HG03025 (cell line): ENCODE measurements around the gene XXYLT1.

Experiments
- ATAC-seq: cut with Tn5 transposase; IDR thresholded peaks from one replicate; pipeline ENCODE4 v1.9.1; 2021; ENCODE audit warnings: mild to moderate bottlenecking, moderate library complexity; ENCODE audit not compliant: unreplicated experiment, low FRiP score

The XXYLT1 gene

DNA sequence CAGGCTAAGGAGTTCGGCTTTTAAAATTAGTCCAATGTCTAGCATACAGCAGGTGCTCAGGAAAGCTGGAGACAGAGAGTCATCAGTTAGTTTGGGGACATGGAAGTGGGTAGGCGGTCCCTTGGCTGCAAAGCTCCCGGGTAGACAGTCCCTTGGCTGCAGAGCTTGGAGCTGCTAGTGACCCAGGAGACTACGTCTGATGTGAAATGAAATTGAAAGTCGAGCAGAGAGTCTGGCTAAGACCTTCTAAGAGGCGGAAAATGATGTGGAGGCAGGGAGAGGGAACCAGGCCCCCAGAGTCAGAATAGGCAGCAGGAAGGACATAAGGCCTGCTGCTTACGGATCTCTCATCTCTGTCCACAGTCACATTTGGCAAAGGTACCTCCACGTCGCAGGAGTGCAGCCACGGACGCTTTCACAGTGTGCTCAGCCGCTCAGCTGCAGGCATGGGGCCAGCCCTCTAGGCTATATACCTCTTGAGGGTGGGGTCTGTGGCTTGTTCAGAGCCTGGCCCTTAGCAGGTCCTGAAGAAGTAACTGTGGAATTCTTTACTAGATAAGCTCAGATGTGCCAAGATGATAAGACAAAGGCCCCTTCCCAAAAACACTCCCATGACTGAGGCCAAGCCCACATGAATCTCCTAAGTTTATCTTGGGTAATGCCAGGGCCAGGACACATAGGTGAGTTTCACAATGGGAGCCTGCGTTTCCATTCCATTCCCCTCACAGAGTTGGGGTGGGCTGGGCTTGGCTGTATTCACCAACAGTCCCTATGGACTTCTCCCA, 131.7 kb downstream of the XXYLT1 start:
- ATAC-seq: no peak

DNA sequence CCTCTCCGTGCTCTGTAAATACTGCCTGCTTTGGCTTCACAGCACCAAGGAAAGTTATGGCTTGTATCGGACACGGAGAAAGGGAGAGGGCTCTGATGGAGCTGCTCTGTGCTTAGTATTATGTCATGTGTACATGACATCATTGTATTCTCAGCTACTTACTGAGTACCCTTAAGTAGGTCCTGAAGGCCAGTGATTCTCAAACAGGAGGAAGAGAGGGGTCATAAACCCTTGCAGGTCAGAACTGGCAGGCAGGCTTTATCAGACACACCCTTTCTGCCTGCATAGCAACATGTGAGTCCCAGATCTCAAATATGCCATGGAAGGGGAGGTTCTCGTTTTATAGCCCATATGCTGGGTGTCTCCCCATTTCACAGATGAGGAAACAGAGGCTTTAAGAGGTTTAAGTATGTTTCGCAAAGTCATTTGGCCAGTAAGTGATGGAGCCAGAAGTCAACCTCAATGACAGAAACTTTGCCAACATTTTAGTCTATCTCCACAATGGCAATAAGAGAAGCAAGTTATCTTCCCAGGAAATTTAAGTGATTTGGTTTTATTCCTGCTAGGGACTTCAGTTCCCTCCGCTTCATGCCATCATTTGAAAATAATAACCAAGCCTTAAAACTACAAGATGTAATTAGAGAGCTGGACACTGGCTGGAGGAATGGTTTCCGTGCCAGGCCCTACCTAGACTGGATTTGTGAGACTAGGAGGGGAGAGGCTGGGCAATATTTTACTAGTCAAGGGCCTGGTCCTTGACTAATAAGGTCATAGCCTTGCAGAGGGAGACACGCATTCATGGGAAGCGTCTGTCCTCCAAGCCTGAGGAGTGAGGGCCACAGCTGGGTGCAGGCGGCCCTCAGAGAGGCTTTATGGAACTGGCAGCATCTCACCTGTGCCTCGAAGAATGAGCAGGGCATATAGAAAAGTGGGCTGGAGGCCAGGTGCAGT, 133.0 kb downstream of the XXYLT1 start:
- no peak for ATAC-seq

DNA sequence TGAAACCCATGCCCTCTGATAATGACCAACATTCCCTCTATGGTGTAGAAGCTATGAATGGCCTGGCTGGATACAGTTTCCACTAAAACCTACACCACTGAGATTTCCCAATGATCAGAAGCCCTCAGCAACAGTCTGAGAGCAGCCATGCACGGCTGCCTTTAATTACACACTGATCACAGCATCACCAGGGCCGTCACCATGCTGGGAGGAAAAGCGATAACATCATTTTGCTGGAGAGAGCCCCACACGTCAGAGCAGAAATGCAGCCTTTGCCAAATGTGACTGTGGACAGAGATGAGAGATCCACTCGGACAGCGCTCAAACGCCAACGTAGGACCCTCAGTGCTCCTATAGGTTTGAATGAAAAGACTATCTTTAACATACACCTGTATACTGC, 135.0 kb downstream of the XXYLT1 start:
- no peak for ATAC-seq

DNA sequence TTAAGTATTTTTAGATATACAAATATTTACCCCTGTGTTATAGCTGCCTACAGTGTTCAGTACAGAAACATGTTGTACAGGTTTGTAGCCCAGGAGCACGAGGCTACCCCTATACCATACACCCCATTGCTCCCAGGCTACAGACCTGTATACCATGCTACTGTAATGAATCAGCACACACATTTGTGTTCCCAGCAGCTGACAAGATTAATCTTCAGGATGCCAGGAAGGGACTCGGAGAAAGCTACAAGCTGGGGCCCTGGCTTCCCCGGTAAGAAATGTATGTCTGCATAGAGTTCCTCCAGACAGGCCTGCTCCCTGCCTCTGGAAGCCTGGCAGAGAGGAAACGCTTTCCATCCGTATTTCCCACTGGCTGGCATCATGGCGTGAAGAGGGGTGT, 136.5 kb downstream of the XXYLT1 start:
- ATAC-seq: no peak

- ATAC-seq: no peak
Observed at GRCh38 chr3:195133462-195133861, 137.5 kb downstream of the XXYLT1 start.

GRCh38 chr3:195133013-195133412, 137.9 kb downstream of the XXYLT1 start:
- no peak for ATAC-seq

DNA sequence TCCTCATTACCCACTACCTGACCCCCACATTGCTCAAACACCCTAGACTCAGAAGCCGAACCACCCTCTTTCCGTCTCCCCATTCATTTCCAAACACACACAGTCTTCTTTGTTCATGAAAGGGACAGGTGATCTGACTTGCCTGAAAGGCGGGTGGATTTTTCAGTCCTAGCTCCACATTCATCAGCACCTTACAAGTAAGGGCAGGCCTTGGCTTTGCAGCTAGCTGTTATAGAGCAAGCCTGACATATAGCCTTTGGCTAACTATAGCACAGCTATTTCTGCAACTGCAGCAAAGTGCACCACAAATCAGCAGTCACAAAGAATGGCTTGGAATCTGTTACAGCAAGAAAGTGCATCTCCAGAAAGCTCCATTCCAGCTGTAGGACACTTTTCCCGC, 139.8 kb downstream of the XXYLT1 start:
- no peak for ATAC-seq

- peak; percentile 80 for ATAC-seq
Observed at GRCh38 chr3:195129644-195130492, 141.1 kb downstream of the XXYLT1 start.

DNA sequence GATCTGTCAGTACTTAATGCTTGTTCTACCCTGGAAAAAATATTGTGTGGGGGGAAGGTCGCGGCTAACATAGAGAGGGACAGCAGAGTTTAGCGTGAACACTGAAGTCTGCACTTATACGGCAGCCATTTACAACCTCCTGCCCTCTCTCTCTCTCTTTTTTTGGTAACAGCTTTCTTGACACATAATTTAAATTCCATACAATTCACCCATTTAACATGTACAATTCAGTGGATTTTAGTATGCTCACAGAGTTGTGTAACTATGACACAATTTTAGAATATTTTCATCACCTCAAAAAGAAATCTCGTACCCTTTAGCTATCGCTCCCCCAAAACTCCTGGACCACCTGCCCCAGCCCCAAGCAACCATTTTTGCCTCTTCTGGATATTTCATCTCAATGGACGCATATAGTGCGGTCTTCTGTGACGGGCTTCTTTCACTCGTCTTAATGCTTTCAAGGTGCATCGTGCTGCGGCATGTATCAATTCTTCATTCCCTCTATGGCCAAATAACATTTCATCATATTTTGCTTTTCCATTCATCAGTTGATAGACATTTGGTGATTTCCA, 141.8 kb downstream of the XXYLT1 start:
- no peak for ATAC-seq

DNA sequence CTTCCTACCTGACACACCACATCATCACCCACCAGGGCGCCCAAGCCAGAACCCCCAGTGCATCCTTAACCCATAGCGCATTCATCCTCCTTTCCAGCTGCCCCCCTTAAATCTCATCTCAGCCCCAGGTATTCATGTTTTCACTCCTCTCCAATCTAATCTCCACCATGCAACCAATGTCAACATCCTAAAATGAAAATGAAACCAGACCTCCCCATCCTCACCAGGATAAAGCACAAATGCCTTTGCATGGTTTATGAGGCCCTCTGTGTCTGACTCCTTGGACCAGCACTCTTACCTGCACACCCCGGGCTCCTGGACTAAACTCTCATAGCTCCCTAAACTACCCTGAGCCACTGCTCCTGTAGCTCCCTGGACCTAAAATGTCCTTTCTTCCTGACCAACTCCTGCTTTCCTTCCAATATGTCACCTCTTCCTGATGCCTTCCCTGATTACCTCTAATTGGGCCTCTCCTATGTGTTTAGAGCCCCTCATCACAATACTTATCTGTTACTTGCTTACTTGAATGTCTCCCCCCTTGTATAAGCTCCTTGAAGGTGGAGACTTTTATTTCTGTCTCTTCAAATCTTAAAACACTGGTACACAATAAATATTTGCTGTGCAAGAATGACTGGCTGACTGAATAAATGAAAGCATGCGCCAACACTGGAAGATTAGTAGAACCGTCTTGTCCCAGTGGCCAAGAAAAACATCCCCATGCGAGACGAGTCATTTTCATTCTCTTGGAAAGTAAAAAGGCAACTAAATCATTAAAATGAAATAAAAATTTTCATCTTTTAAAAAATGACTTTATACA, 142.5 kb downstream of the XXYLT1 start:
- ATAC-seq: no peak

GRCh38 chr3:195126056-195126605, 144.8 kb downstream of the XXYLT1 start:
- ATAC-seq: no peak

DNA sequence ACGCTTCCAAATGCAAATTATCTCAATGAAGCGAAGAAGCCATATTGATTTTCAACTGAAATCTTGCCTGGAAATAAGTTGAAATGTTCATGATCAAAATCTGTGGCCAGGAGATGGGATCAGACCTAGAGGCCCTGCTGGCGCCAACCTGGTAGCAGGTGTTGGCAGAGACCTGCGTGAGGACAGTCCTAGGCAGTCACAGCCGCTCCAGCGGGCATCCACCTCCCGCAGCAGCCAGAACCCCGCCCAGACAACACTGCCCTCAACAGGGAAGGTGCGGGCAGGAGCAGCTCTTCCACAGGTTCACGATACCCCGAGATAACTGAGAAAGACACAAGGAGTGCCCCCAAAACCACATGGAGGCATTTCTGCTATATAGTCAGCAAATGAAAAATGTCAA, 145.3 kb downstream of the XXYLT1 start:
- no peak for ATAC-seq

GRCh38 chr3:195124378-195124992, 146.5 kb downstream of the XXYLT1 start:
- ATAC-seq: no peak

- no peak for ATAC-seq
Observed at GRCh38 chr3:195123281-195123691, 147.7 kb downstream of the XXYLT1 start.

GRCh38 chr3:195122261-195122660, 148.7 kb downstream of the XXYLT1 start:
- no peak for ATAC-seq

- no peak for ATAC-seq
Observed at GRCh38 chr3:195120267-195120601, 150.7 kb downstream of the XXYLT1 start.

GRCh38 chr3:195119461-195120266, 151.3 kb downstream of the XXYLT1 start:
- no peak for ATAC-seq

- ATAC-seq: no peak
Observed at GRCh38 chr3:195118671-195119070, 152.3 kb downstream of the XXYLT1 start.
